Left kidney (tissue), 2 donors: Measurements from ENCODE around the gene GTF2F2. TPM values are rescaled to one million over a fixed set of nuclear protein-coding genes. Genes with fewer than 3 reads are reported as not detected.

ENCODE experiments used
- DNase-seq: peaks from one replicate; pipeline ENCODE4 v3.0.0-alpha.2; 2013
- polyA plus RNA-seq: library from polyadenylated mRNA; unstranded; fragments of 120-200 nt; gene quantifications from one replicate; pipeline ENCODE4 v1.2.1, GENCODE V29; 2013; ENCODE audit not compliant: insufficient read length

The GTF2F2 gene
- polyA plus RNA-seq, 1 donor, result 27.9 TPM

GRCh38 chr13:45120967-45121831 lies 889 bp downstream of the GTF2F2 start:
- peak; percentile 13 for DNase-seq

GRCh38 chr13:45122941-45123340 lies 2.6 kb downstream of the GTF2F2 start:
- no peak for DNase-seq

GRCh38 chr13:45132369-45133064 lies 12.2 kb downstream of the GTF2F2 start:
- DNase-seq, result no peak

GRCh38 chr13:45133396-45134118 lies 13.2 kb downstream of the GTF2F2 start:
- no peak for DNase-seq

GRCh38 chr13:45136741-45137504 lies 16.6 kb downstream of the GTF2F2 start:
- no peak for DNase-seq

GRCh38 chr13:45137526-45137925 lies 17.2 kb downstream of the GTF2F2 start:
- DNase-seq, result no peak

- DNase-seq, result no peak
Observed at GRCh38 chr13:45138282-45138681, 18.0 kb downstream of the GTF2F2 start.

GRCh38 chr13:45141369-45141768 lies 21.1 kb downstream of the GTF2F2 start:
- DNase-seq, result no peak

GRCh38 chr13:45142440-45143345 lies 22.4 kb downstream of the GTF2F2 start:
- no peak for DNase-seq

GRCh38 chr13:45143346-45143751 lies 23.0 kb downstream of the GTF2F2 start:
- DNase-seq, result no peak

GRCh38 chr13:45149964-45150363 lies 29.7 kb downstream of the GTF2F2 start:
- no peak for DNase-seq

GRCh38 chr13:45156565-45157361 lies 36.5 kb downstream of the GTF2F2 start:
- DNase-seq, result no peak

- DNase-seq, result no peak
Observed at GRCh38 chr13:45162194-45162593, 41.9 kb downstream of the GTF2F2 start.

- no peak for DNase-seq
Observed at GRCh38 chr13:45162821-45163220, 42.5 kb downstream of the GTF2F2 start.

- no peak for DNase-seq
Observed at GRCh38 chr13:45166858-45167257, 46.5 kb downstream of the GTF2F2 start.

GRCh38 chr13:45167611-45168554 lies 47.6 kb downstream of the GTF2F2 start:
- no peak for DNase-seq

GRCh38 chr13:45168555-45168930 lies 48.2 kb downstream of the GTF2F2 start:
- DNase-seq, result no peak

GRCh38 chr13:45174478-45174877 lies 54.2 kb downstream of the GTF2F2 start:
- no peak for DNase-seq
